Uterus (tissue), 2 donors: Measurements from ENCODE around the gene DLEU7.

ENCODE experiments used
- POLR2A ChIP-seq, 2 donors: fragments of 450-650 bp; IDR thresholded peaks; one replicate each; pipeline ENCODE4 v1.6.1; 2016; ENCODE audit warnings: antibody characterized with exemption in 2 of 2, mild to moderate bottlenecking in 1 of 2, moderate library complexity in 1 of 2
- TF ChIP-seq, protein P1 (sequence below), 4 experiments: fragments of 200-600 bp in 2 of 4; fragments of 450-650 bp in 2 of 4; sonication (generic) in 2 of 4; IDR thresholded peaks; one replicate each; pipeline ENCODE4 v1.5.1; 2016 to 2019; ENCODE audit warnings: antibody characterized with exemption in 4 of 4, mild to moderate bottlenecking in 2 of 4, moderate library complexity in 1 of 4

DNA sequence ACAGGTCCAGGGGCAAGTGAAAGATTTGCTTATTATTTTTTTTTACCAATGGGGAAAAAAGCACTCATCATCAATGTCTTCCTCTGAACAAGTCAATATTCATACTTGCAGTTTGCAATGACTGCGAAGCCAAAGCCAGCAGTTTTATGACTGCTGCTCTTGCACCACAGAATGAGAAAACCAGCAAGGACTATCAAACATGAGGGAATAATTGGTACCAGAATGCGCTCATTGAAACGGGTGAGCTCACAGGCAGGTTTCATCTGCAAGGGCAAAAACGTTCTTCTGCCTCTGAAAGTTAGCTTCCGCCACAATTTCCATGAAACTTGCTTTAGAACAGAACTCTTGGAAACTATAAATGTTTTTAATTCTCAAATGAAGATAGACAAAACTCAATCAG lies 5.5 kb downstream of the DLEU7 start:
- TF ChIP-seq, protein P1, sequence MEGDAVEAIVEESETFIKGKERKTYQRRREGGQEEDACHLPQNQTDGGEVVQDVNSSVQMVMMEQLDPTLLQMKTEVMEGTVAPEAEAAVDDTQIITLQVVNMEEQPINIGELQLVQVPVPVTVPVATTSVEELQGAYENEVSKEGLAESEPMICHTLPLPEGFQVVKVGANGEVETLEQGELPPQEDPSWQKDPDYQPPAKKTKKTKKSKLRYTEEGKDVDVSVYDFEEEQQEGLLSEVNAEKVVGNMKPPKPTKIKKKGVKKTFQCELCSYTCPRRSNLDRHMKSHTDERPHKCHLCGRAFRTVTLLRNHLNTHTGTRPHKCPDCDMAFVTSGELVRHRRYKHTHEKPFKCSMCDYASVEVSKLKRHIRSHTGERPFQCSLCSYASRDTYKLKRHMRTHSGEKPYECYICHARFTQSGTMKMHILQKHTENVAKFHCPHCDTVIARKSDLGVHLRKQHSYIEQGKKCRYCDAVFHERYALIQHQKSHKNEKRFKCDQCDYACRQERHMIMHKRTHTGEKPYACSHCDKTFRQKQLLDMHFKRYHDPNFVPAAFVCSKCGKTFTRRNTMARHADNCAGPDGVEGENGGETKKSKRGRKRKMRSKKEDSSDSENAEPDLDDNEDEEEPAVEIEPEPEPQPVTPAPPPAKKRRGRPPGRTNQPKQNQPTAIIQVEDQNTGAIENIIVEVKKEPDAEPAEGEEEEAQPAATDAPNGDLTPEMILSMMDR (IDR thresholded peaks at IDR 0.05) = no peak
- TF ChIP-seq POLR2A (IDR thresholded peaks at IDR 0.05) = no peak
